GM21529 (cell line): ENCODE results near the gene FBXO21.
"Not testable (repeated sequence)": the region's sequence is repeated elsewhere in the genome, so short reads cannot be mapped to it uniquely, and the experiment has no call there.

Source experiments
- ATAC-seq: cut with Tn5 transposase; IDR thresholded peaks from one replicate; pipeline ENCODE4 v1.9.1; 2021; ENCODE audit not compliant: unreplicated experiment

Gene FBXO21

GRCh38 chr12:117109943-117110635 lies 80.2 kb downstream of the FBXO21 start:
- ATAC-seq, result no peak

GRCh38 chr12:117105902-117106301 lies 84.4 kb downstream of the FBXO21 start:
- ATAC-seq, result peak; percentile 62

DNA sequence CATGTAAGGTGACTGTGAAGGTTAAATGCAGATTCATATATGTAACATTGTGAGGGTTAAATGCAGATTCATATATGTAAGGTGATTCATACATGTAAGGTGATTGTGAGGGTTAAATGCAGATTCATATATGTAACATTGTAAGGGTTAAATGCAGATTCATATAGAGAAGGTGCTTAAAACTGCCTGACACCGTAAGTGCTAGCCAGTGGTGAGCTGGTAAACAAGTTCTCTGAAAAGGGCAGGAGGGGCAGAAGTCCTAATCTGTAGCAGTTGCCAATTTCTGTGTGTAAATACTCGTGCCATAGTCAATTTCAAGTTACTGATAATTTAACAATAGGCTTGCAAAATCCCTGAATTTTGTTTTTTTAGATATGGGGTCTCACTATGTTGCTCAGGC lies 86.3 kb downstream of the FBXO21 start:
- not testable (repeated sequence) for ATAC-seq

DNA sequence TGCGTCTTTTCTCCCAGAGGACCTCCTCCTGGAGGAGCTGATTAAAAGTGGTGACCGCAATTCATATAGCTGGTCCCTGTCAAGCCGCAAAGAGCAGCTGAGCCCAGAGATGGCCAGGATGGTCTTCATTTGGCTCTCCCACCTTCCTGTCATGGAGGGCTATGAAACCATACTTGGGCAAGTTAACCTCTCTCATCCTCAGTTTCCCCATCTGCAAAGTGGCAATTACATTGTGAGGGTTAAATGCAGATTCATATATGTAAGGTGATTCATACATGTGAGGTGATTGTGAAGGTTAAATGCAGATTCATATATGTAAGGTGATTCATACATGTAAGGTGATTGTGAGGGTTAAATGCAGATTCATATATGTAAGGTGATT lies 87.5 kb downstream of the FBXO21 start:
- ATAC-seq, result no peak

DNA sequence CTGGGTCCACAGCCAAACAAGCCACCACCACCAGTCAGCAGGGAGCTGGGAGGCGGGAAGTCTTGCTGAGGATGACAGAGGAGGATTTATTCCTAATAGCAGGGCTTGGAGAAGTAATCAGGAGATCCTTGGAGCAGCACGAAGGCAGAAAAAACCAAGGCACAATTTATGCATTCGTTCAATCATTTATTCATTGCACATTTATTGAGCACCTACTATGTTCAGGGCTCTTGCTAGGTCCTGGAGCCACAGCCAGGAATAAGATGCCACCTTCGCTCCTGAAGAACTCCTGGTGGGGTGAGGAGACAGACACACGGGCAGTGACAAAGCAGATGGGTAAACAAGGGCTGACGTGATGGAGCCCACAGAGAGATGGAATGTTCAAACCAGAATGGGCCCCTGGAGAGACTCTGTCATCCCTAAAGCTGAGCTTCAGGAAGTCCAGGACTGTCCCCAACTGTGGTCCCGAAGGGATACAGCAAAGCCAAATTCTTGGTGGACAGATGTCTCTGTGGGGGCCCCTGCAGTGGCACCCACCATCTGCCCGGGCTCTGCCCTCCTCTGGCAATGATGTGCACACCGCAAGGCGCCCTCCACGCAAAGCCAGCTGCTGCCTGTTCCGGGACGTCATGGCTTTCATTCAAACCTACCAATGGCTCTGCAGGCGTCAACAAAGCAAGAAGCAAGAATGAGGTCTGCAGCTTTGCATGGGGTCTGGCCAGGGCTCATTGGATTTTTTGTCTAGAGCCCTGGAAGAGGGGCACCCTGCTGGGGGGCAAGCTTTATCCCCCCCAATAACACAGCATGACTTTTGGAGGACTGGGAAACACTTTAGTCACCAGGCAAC lies 88.1 kb downstream of the FBXO21 start:
- no peak for ATAC-seq

DNA sequence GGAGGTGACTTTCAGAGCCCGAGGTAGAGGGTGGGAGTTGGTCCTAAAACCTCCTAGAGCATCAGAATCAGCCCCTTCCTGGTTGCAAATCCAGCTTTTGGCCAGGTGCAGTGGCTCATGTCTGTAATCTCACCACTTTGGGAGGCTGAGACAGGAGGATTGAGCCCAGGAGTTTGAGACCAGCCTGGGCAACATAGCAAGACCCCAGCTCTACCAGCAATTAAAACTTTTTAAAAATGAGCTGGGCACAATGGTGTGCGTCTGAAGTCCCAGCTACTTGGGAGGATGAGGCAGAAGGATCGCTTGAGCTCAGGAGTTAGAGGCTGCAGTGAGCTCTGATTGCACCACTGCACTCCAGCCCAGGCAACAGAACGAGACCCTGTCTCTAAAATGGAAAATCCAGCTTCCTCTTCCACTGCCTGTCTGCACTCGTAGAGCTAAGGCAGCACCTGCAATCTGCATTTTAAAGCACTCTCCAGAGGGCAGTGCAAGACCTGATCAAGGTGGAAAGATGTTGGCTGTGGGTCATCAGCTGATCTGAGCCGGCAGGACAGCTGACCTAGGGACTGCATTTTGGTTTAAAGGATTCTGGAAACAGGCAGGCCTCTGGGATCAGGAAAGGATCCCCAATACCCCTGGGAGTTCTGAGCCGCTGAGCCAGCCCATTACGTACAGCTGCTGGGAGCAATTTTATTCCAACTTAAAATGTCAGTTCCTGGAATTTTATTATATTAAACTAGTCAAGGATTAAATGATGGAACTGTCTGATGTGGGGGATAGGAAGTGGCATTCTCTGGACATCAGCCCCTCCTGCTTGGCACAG lies 89.2 kb downstream of the FBXO21 start:
- no peak for ATAC-seq

DNA sequence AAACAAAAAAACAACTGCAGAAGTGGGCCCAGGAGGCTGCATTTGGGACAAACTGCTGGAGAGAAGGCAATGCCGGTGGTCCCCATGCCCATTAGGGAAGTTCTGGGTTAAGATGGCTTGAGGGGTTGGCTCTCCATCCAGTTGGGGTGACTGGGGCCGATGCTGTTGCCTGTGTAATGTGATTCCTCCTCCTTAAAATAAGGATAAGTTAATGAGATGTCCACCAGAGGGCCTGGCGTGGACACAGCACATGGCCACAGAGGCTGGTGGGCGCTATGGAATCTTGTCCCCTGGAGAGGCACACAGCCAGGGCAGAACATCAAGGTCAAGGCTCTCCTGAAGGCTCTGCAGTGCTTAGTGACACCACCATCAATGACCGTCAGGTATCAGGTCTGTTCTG lies 90.0 kb downstream of the FBXO21 start:
- ATAC-seq, result no peak

DNA sequence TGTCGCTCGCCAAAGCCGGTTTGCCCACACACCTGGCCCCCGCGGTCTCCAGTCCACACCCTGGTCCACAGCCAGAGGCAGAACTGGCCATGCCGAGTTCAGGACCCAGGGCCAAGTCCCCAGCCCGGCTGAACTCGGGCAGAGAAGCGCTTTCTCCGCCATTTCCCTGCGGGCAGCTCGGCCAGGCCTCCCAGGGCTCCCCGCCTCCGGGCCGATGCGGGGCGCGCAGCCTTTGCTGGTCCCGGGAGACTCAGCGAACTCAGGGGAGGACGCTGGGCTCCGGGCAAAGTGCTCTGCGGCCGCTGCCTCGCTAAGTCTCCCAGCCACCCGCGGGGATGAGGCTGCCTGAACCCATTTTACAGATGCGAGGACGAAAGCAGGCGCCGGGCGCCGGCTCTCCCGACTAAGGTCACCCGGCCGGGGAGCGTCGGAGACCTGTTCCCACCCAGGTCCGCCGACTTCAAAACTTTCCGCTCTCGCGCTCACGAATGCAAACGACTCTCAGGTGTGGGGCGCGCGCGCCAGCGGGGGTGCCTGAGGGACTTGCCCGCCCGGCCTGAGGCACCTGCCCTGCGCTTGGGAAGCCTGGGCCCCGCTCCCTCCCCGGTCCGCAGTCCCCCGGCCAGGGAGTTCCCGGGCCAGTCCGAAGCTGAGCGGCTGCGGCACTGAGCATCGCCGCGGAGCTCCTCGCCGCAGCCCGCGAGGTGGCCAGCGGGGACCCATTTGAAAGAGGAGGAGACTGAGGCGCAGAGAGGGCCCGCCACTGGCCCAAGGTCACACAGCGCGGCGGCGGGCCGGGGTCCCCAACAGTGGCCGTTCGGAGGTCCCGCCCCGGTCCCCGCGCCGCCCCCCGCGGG lies 91.7 kb downstream of the FBXO21 start:
- ATAC-seq, result peak; percentile 41

GRCh38 chr12:117098024-117098360 lies 92.3 kb downstream of the FBXO21 start:
- ATAC-seq, result no peak

DNA sequence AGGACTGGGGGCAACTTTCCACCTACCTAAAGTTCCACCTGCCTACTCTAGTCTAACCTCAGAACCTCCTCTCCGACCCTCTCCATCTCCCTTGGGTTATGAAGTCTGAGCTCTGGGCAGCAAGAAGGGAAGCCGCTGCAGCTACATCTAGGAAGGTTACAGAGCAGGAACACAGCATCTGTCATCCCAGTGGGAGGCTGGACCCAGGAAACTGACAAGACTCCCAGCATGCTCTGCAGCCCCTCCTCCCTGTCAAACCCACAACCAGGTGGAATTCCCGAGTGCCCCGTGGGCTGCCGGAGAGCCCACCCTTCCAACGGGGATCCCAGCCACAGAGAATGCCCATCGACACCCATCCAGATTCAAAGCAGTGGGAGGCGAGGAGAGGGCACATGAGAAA lies 93.1 kb downstream of the FBXO21 start:
- no peak for ATAC-seq

DNA sequence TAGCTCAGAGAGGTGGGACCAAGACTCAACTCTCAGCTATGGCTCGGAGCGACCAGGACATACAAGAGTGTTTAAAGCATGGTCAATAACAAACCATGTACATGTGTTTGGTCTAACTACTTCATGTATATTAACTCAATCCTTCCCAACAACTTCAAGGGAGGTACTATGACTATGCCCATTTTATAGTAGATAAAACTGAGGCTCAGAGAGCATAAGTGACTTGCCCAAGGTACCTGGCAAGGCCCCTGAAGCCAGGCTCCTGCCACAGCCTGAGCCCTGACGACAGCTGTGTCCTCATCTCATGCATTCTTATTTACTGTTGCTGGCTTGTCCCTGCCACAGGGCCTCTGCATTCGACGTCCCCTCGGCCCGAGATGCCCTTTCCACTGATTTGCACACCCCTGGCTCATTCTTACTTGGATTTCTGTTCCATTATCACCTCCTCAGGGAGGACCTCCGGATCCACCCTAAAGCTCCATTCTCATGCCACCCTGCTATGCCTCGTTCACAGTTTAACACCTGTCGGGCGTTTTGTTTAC lies 93.7 kb downstream of the FBXO21 start:
- no peak for ATAC-seq

- not testable (repeated sequence) for ATAC-seq
These were observed 95.1 kb downstream of the FBXO21 start for GRCh38 chr12:117095191-117095590.

DNA sequence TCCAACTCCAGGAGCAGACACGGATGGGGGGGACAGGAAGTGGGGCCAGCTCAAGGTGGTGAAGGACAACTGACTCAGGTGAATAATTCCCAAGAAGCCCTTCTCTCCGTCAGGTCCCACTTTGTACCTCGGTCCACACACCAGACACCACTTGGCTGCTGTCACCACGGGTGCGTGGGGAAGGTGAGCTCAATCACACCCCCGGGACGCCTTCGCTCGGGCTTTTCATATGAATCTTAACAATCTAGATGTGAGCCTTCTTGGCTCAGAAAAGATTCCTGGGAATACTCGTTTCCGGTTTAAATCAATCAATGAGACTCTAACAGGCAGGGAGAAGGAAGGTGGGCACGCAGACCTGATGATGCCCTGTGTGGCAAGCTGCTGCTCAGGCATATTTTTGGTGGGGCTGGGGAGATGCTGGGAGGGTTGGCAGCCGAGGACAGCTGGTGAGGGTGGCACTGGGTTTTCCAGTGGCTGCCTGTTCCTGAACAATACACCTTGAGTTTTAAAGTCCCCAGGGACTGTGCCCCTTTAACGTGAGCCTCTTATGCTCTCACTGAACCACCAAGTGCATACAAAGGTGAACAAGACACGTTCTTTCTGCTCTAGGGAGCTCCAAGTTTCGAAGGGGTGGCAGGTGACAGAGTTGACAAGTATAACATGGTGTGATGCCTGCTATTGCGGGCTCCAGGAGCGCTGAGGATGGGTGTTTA lies 96.2 kb downstream of the FBXO21 start:
- no peak for ATAC-seq

DNA sequence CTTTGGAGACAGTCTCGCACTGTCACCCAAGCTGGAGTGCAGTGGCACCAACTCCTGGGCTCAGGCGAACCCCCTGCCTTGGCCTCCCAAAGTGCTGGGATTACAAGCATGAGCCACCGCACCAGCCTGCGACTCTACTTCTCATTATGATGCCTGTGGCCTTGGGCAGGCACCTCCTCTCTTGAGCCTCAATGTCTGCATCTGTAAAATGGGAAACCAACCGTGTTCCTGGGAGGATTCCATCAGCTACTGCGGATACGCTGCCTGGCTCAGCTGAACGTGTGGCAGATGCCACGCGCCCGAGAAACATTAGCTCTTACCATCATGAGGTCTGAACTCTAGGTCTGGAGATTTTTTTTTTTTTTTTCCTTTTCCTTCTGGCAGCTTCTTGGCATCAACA lies 96.8 kb downstream of the FBXO21 start:
- ATAC-seq, result no peak

GRCh38 chr12:117092886-117093285 lies 97.4 kb downstream of the FBXO21 start:
- no peak for ATAC-seq

GRCh38 chr12:117092511-117092780 lies 97.8 kb downstream of the FBXO21 start:
- ATAC-seq, result no peak
